Smooth muscle cell (in vitro differentiated cells): ENCODE data around the gene SCYL1. TPM values are rescaled to one million over a fixed set of nuclear protein-coding genes. Genes with fewer than 3 reads are reported as not detected.

ENCODE experiments used
- DNase-seq: peaks from one replicate; lab custom pipeline; 2025; ENCODE audit not compliant: unreplicated experiment; lab: John Stamatoyannopoulos, UW
- H2AFZ ChIP-seq: fragments of 200-600 bp; sonication (generic); 2 replicates; pipeline ENCODE4 v1.6.0; 2016; ENCODE audit warnings: antibody characterized with exemption, low read depth, mild to moderate bottlenecking
- H3F3A ChIP-seq: fragments of 200-600 bp; sonication (generic); 2 replicates; pipeline ENCODE4 v1.6.0; 2017; ENCODE audit warnings: antibody characterized with exemption, low read depth
- H3K27ac ChIP-seq: fragments of 200-600 bp; sonication (generic); 2 replicates; pipeline ENCODE4 v1.5.1; 2016; ENCODE audit warnings: low read depth, mild to moderate bottlenecking
- H3K27me3 ChIP-seq: fragments of 200-600 bp; sonication (generic); 2 replicates; pipeline ENCODE4 v1.6.1; 2016; ENCODE audit warnings: low read depth, mild to moderate bottlenecking
- H3K36me3 ChIP-seq: fragments of 200-600 bp; sonication (generic); 2 replicates; pipeline ENCODE4 v1.5.1; 2016; ENCODE audit warnings: low read depth
- H3K4me1 ChIP-seq: fragments of 200-600 bp; sonication (generic); 2 replicates; pipeline ENCODE4 v1.5.1; 2016; ENCODE audit warnings: low read depth
- H3K4me2 ChIP-seq: fragments of 200-600 bp; sonication (generic); 2 replicates; pipeline ENCODE4 v1.6.0; 2016; ENCODE audit warnings: mild to moderate bottlenecking
- H3K4me3 ChIP-seq: fragments of 200-600 bp; sonication (generic); 2 replicates; pipeline ENCODE4 v1.5.1; 2016; ENCODE audit warnings: mild to moderate bottlenecking
- H3K79me2 ChIP-seq: fragments of 200-600 bp; sonication (generic); 2 replicates; pipeline ENCODE4 v1.6.0; 2016; ENCODE audit warnings: low read depth, mild to moderate bottlenecking
- H3K9ac ChIP-seq: fragments of 200-600 bp; sonication (generic); 2 replicates; pipeline ENCODE4 v1.6.0; 2016; ENCODE audit warnings: low read depth
- H3K9me3 ChIP-seq: fragments of 200-600 bp; sonication (generic); replicated peaks from 2 replicates; pipeline ENCODE4 v1.5.1; 2016; ENCODE audit warnings: low read depth
- H4K20me1 ChIP-seq: fragments of 200-600 bp; sonication (generic); 2 replicates; pipeline ENCODE4 v1.6.0; 2016; ENCODE audit warnings: low read depth
- WGBS: methylation state at CpG from one replicate; pipeline ENCODE4 v1.1.7; 2016; ENCODE audit warnings: low lambda C conversion rate; 5-methylcytosine and 5-hydroxymethylcytosine counted together
- polyA plus RNA-seq: library from polyadenylated mRNA; unstranded; fragments of >200 nt; fragmentation: Nextera tagmentation; extraction: Ambion mirVana; gene quantifications from 2 replicates; pipeline ENCODE4 v1.2.1, GENCODE V29; 2016
- total RNA-seq: library from RNA; depleted of rRNA; stranded (reverse); fragments of >200 nt; gene quantifications from 2 replicates; pipeline ENCODE4 v1.2.3, GENCODE V29; 2014
- TF ChIP-seq, protein P1 (sequence below): fragments of 200-600 bp; sonication (generic); IDR thresholded peaks from 2 replicates; pipeline ENCODE4 v1.5.1; 2017; ENCODE audit warnings: borderline replicate concordance, mild to moderate bottlenecking, antibody characterized with exemption; ENCODE audit not compliant: insufficient read depth, poor library complexity, severe bottlenecking

The SCYL1 gene
- total and polyA plus RNA-seq, 2 experiments from 2014 or later = 66.6 to 123 TPM

DNA sequence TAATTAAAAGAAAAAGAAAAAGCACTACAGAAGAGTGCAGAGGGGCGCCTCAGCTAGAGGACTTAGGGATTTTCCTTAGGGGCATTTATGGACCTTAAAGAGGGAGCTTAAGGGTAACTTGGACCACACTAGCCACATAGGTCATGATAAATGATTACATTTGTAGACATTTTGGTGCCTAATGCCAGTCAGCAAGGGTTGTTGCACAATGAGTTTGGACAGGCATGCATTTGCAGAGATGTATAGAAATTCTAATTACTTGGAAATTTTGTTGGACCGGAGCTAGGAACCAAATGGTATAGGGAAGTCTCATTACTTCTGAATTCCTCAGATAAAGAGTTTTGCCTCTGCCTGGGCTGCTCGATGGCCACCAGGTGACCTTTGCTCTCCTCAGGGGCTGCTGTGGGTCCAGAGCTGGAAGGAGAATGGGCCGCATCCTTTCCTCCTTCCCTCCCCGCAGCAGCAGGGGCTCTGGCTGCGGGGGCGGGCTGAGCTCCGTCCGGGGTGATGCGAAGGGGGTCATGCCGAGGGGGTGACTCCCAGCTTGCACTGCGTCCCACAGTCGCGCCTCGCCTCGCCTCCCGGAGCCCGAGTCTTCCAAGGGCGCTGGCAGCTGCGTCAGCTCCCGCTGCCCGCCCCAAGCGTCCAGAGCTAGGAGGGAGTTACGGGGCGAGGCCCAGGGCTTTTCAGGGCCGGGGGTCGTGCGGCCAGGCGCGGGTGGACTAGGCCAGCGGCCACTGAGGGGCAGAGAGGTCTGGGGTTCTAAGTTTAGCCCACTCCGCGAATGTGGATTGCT, 46.3 kb upstream of the SCYL1 start:
- Histone ChIP-seq H2AFZ (no peak overlapping the region), H3K79me2 (peaks cover 72% of the 10 kb centered on the region)

DNA sequence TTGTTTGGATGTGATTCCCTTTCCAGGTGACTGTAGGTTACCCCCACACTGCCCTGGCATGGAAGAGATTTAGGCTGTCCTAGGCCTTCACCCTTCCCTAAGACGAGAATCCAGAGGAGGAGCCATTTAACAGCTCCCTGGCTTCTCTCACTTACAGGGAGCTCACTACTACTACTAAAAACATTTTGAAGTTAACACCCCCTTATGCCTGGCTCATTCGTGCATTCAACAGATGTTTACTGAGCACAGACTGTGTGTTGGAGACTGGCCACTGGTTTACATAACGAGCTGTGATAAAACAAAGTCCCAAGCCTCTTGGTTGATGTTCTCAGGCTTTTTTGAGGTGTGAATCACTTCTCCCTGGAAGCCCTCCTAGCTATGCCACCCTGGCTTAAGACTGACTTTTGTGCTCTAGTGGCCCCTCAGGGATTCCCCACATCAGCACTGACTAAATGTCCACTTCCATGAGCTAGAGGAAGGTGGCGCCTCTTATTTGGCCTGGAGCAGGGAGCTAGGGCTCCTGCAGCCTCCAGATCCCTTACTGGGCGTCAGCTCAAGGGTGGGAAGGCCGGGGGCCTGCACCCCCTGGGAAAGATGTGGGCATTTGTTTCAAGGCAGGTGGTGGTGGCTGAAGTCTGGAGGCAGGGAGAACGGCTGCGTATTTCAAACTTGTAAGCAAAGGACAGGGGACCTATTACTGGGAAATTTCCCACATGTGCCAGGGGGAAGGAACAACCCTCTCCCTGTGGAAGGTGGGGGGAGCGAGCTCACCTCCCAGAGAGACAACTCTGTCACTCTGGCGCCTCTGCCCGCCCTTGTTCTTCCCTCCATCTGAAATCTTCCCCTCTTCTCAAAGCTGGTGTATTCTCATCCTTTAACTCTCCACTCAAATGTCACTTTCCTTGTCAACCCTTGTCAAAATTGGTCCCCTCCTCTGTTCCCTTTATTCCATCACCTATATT, 45.4 kb upstream of the SCYL1 start:
- no peaks in the 10 kb centered on the region for H3K9me3 ChIP-seq
- DNase-seq = no peak
- H3K27ac ChIP-seq = peak overlapping the region; percentile 100
- H3K79me2 ChIP-seq = peaks cover 63% of the 10 kb centered on the region
- H2AFZ ChIP-seq = no peak overlapping the region
- H3K4me3 ChIP-seq = no peak overlapping the region
- H4K20me1 ChIP-seq = no peaks in the 10 kb centered on the region
- no peaks in the 10 kb centered on the region for H3K36me3 ChIP-seq
- H3K4me1 ChIP-seq = peaks cover 37% of the 10 kb centered on the region
- WGBS = 39% methylated on average over 11 of the region's 11 CpGs
- no peaks in the 10 kb centered on the region for H3K27me3 ChIP-seq
- H3K9ac ChIP-seq = peak overlapping the region; percentile 55
- H3K4me2 ChIP-seq = peak overlapping the region; percentile 92
- TF ChIP-seq, protein P1, sequence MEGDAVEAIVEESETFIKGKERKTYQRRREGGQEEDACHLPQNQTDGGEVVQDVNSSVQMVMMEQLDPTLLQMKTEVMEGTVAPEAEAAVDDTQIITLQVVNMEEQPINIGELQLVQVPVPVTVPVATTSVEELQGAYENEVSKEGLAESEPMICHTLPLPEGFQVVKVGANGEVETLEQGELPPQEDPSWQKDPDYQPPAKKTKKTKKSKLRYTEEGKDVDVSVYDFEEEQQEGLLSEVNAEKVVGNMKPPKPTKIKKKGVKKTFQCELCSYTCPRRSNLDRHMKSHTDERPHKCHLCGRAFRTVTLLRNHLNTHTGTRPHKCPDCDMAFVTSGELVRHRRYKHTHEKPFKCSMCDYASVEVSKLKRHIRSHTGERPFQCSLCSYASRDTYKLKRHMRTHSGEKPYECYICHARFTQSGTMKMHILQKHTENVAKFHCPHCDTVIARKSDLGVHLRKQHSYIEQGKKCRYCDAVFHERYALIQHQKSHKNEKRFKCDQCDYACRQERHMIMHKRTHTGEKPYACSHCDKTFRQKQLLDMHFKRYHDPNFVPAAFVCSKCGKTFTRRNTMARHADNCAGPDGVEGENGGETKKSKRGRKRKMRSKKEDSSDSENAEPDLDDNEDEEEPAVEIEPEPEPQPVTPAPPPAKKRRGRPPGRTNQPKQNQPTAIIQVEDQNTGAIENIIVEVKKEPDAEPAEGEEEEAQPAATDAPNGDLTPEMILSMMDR = no peak
- H3F3A ChIP-seq = peaks cover 48% of the 10 kb centered on the region

More for the DNA sequence above, 46.3 kb upstream of the SCYL1 start:
- H3K27me3 ChIP-seq = no peaks in the 10 kb centered on the region
- peak overlapping the region; percentile 99 for H3K9ac ChIP-seq
- H3K4me1 ChIP-seq = peaks cover 37% of the 10 kb centered on the region
- H4K20me1 ChIP-seq = no peaks in the 10 kb centered on the region
- peaks cover 48% of the 10 kb centered on the region for H3F3A ChIP-seq
- no peaks in the 10 kb centered on the region for H3K9me3 ChIP-seq
- peak overlapping the region; percentile 92 for H3K4me2 ChIP-seq
- H3K27ac ChIP-seq = peak overlapping the region; percentile 100
- DNase-seq = no peak
- H3K36me3 ChIP-seq = no peaks in the 10 kb centered on the region
- TF ChIP-seq, protein P1 = no peak
- WGBS = 70% methylated on average over 33 of the region's 33 CpGs
- H3K4me3 ChIP-seq = no peak overlapping the region

DNA sequence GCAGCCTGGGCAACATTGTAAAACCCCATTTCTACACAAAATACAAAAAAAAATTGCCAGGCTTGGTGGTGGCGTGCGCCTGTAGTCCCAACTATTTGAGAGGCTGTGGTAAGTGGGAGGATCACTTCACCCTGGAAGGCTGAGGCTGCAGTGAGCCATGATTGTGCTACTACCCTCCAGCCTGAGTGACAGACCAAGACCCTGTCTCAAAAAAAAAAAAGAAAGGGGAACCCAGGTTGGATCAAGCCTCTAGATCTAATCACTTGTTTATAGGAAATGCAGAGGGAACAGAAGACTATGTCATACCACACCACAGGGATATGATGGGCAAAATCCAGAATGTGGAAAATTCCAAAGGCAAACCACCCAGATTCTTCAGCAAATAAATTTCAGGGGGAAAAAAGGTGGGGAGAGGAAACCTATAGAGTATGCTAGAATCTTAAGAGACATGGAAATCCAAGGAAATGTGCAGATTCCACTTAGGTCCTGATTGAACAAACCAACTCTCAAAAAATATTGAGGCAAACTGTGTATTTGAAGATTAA, 42.5 kb upstream of the SCYL1 start:
- peaks cover 53% of the 10 kb centered on the region for H3K4me1 ChIP-seq
- H2AFZ ChIP-seq = no peak overlapping the region
- no peak overlapping the region for H3K9ac ChIP-seq
- no peak overlapping the region for H3K4me2 ChIP-seq
- H3K9me3 ChIP-seq = no peaks in the 10 kb centered on the region
- H3F3A ChIP-seq = peaks cover 55% of the 10 kb centered on the region
- no peaks in the 10 kb centered on the region for H3K27me3 ChIP-seq
- TF ChIP-seq, protein P1 = no peak
- peak overlapping the region; percentile 100 for H3K27ac ChIP-seq
- peaks cover 40% of the 10 kb centered on the region for H3K79me2 ChIP-seq
- 93% methylated on average over 2 of the region's 2 CpGs for WGBS
- no peaks in the 10 kb centered on the region for H4K20me1 ChIP-seq
- no peak overlapping the region for H3K4me3 ChIP-seq
- no peaks in the 10 kb centered on the region for H3K36me3 ChIP-seq
- DNase-seq = no peak
